ENCODE results near the gene FBXL3.
"Not testable (repeated sequence)": the region's sequence is repeated elsewhere in the genome, so short reads cannot be mapped to it uniquely, and the experiment has no call there.

The FBXL3 gene

GRCh38 chr13:76982061-76982460 is 44.9 kb downstream of the FBXL3 start:
- no peak for DNase-seq

GRCh38 chr13:76980075-76980718 is 46.8 kb downstream of the FBXL3 start:
- DNase-seq, result no peak

GRCh38 chr13:76976929-76977328 is 50.0 kb downstream of the FBXL3 start:
- no peak for DNase-seq

- peak; percentile 88 for DNase-seq
Observed at GRCh38 chr13:76976490-76976889, 50.5 kb downstream of the FBXL3 start.

- no peak for DNase-seq
Observed at GRCh38 chr13:76975863-76976262, 51.1 kb downstream of the FBXL3 start.

GRCh38 chr13:76974618-76974975 is 52.4 kb downstream of the FBXL3 start:
- DNase-seq, result no peak

GRCh38 chr13:76973920-76974617 is 52.9 kb downstream of the FBXL3 start:
- no peak for DNase-seq

- DNase-seq, result no peak
Observed at GRCh38 chr13:76971851-76972829, 54.8 kb downstream of the FBXL3 start.

- no peak for DNase-seq
Observed at GRCh38 chr13:76971215-76971614, 55.7 kb downstream of the FBXL3 start.

GRCh38 chr13:76969488-76970365 is 57.2 kb downstream of the FBXL3 start:
- no peak for DNase-seq

GRCh38 chr13:76968041-76968440 is 58.9 kb downstream of the FBXL3 start:
- DNase-seq, result peak; percentile 83

- no peak for DNase-seq
Observed at GRCh38 chr13:76967031-76967430, 59.9 kb downstream of the FBXL3 start.

- peak; percentile 26 for DNase-seq
Observed at GRCh38 chr13:76965759-76966421, 61.1 kb downstream of the FBXL3 start.

GRCh38 chr13:76959734-76960133 is 67.2 kb downstream of the FBXL3 start:
- not testable (repeated sequence) for DNase-seq

- DNase-seq, result no peak
Observed at GRCh38 chr13:76958841-76959432, 68.0 kb downstream of the FBXL3 start.

- no peak for DNase-seq
Observed at GRCh38 chr13:76955661-76956060, 71.3 kb downstream of the FBXL3 start.

All from DMS 273 treated with DMSO at 0.1 percent for 48 hours (cell line).